ENCODE measurements around the gene HS6ST3.

HS6ST3 gene

DNA sequence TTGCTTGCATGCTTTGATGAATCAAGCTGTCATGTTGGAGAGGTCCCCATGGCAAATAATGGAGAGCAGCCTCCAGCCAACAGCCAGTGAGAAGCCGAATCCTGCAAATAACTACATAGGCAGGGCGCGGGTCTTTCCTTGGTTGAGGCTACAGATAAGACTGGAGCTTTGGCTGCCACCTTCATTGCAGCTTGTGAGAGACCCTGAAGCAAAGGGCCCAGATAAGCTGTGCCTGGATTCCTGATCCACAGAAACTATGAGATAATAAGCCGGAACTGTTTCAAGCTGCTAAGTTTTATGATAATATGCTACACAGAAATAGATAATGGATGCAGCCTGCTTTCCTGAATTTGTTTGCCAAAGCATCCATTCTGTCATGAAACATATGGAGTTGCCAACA, 257.0 kb downstream of the HS6ST3 start:
- H3K9me3 ChIP-seq (ENCODE audit: insufficient read depth, low read length): no peaks in the 10 kb centered on the region
- H3K27ac ChIP-seq (ENCODE audit: low read length): no peak overlapping the region
- H3K4me1 ChIP-seq (ENCODE audit: low read length): no peaks in the 10 kb centered on the region
- no peaks in the 10 kb centered on the region for H3K79me2 ChIP-seq (ENCODE audit: low read length)
- no peak overlapping the region for H3K4me3 ChIP-seq (ENCODE audit: low read length)
- no peak for TF ChIP-seq EZH2phosphoT487 (IDR thresholded peaks at IDR 0.05; ENCODE audit: low read depth)
- TF ChIP-seq, protein P1, sequence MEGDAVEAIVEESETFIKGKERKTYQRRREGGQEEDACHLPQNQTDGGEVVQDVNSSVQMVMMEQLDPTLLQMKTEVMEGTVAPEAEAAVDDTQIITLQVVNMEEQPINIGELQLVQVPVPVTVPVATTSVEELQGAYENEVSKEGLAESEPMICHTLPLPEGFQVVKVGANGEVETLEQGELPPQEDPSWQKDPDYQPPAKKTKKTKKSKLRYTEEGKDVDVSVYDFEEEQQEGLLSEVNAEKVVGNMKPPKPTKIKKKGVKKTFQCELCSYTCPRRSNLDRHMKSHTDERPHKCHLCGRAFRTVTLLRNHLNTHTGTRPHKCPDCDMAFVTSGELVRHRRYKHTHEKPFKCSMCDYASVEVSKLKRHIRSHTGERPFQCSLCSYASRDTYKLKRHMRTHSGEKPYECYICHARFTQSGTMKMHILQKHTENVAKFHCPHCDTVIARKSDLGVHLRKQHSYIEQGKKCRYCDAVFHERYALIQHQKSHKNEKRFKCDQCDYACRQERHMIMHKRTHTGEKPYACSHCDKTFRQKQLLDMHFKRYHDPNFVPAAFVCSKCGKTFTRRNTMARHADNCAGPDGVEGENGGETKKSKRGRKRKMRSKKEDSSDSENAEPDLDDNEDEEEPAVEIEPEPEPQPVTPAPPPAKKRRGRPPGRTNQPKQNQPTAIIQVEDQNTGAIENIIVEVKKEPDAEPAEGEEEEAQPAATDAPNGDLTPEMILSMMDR (IDR thresholded peaks at IDR 0.05; ENCODE audit: low read depth, low read length): no peak
- no peaks in the 10 kb centered on the region for H3K36me3 ChIP-seq (replicated peaks; ENCODE audit: low read depth, low read length)
- no peak overlapping the region for H3K4me2 ChIP-seq (ENCODE audit: low read length)
- no peak overlapping the region for H3K9ac ChIP-seq (ENCODE audit: low read length)
- H4K20me1 ChIP-seq (ENCODE audit: insufficient read depth, low read length): no peaks in the 10 kb centered on the region
- no peak overlapping the region for H2AFZ ChIP-seq (ENCODE audit: low read depth, low read length)
- no peaks in the 10 kb centered on the region for H3K27me3 ChIP-seq (ENCODE audit: low read depth, low read length)

DNA sequence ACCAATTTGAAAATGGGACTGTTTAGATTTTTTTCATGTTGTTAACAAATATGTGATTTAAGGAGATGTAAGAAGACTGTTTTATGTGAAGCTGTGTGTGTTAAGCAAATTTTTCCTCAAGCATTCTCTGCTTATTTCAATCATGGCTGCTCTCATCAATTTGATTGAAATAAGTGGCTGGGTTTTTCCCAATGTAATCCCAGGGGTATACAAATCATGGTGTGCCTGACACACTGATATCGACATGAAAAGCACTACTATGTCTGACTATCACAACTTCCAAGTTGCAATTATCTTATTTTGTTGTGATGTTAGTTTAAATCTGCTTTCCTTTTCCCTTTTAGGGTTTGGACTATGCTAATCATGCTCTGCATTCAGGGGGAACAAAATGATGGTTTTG, 283.7 kb downstream of the HS6ST3 start:
- Histone ChIP-seq H3K4me1 (ENCODE audit: low read length) (no peaks in the 10 kb centered on the region), H2AFZ (ENCODE audit: low read depth, low read length) (no peak overlapping the region), H3K36me3 (replicated peaks; ENCODE audit: low read depth, low read length) (no peaks in the 10 kb centered on the region), H3K9ac (ENCODE audit: low read length) (no peak overlapping the region), H3K79me2 (ENCODE audit: low read length) (no peaks in the 10 kb centered on the region), H3K4me3 (ENCODE audit: low read length) (no peak overlapping the region), H3K27ac (ENCODE audit: low read length) (no peak overlapping the region), H3K27me3 (ENCODE audit: low read depth, low read length) (no peaks in the 10 kb centered on the region), H3K4me2 (ENCODE audit: low read length) (no peak overlapping the region), H3K9me3 (ENCODE audit: insufficient read depth, low read length) (no peaks in the 10 kb centered on the region), H4K20me1 (ENCODE audit: insufficient read depth, low read length) (no peaks in the 10 kb centered on the region)
- TF ChIP-seq, protein P1 (IDR thresholded peaks at IDR 0.05; ENCODE audit: low read depth, low read length): no peak
- no peak for TF ChIP-seq EZH2phosphoT487 (IDR thresholded peaks at IDR 0.05; ENCODE audit: low read depth)

DNA sequence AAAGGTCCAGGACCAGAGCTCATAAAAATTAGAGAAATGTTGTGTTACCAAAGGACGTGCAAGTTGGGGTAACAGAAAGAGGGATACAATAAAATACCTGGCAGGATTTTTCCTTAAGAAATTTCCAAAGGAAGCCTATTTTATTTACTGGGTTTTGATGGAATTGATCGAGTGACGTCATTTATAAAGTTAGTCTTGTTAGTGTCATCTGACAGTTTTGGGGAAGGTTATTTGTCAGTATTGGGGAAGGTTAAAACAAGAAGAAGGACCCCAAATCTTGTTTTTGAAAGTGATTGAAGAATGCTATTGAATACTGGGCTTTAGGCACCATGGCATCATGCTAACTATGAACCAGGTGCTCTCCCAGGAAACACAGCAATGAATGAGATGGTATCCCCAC, 287.9 kb downstream of the HS6ST3 start:
- Histone ChIP-seq H3K27me3 (ENCODE audit: low read depth, low read length) (no peaks in the 10 kb centered on the region), H3K4me1 (ENCODE audit: low read length) (peaks cover 13% of the 10 kb centered on the region), H3K27ac (ENCODE audit: low read length) (no peak overlapping the region), H3K4me2 (ENCODE audit: low read length) (no peak overlapping the region), H2AFZ (ENCODE audit: low read depth, low read length) (no peak overlapping the region), H3K9ac (ENCODE audit: low read length) (no peak overlapping the region), H3K9me3 (ENCODE audit: insufficient read depth, low read length) (no peaks in the 10 kb centered on the region), H4K20me1 (ENCODE audit: insufficient read depth, low read length) (no peaks in the 10 kb centered on the region), H3K4me3 (ENCODE audit: low read length) (no peak overlapping the region), H3K79me2 (ENCODE audit: low read length) (no peaks in the 10 kb centered on the region), H3K36me3 (replicated peaks; ENCODE audit: low read depth, low read length) (no peaks in the 10 kb centered on the region)
- no peak for TF ChIP-seq EZH2phosphoT487 (IDR thresholded peaks at IDR 0.05; ENCODE audit: low read depth)
- TF ChIP-seq, protein P1 (IDR thresholded peaks at IDR 0.05; ENCODE audit: low read depth, low read length): no peak

DNA sequence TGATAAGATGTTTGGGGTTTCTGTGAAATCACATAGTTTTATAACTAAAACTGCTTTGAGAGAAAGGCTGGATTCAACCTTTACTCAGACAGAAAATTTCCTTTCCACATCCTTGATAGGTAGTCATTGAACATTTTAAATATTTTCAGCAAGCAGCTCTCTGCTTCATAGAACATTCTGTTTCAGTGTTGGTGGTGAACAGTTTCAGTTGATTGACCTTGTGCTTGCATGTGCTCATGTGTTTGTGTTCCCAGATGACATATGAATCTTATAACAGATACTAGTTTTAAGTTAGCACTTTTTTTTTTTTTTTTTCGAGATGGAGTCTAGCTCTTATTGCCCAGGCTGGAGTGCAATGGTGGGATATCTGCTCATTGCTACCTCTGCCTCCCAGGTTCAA, 290.1 kb downstream of the HS6ST3 start:
- TF ChIP-seq EZH2phosphoT487 (IDR thresholded peaks at IDR 0.05; ENCODE audit: low read depth): no peak
- TF ChIP-seq, protein P1 (IDR thresholded peaks at IDR 0.05; ENCODE audit: low read depth, low read length): no peak

More for the DNA sequence above, 290.1 kb downstream of the HS6ST3 start:
- no peak overlapping the region for H2AFZ ChIP-seq (ENCODE audit: low read depth, low read length)
- 0 out of 2 replicates have a peak overlapping the region, but pooled peaks have one; percentile 21 for H3K4me2 ChIP-seq (ENCODE audit: low read length)
- no peak overlapping the region for H3K4me3 ChIP-seq (ENCODE audit: low read length)
- H3K27ac ChIP-seq (ENCODE audit: low read length): no peak overlapping the region
- no peak overlapping the region for H3K9ac ChIP-seq (ENCODE audit: low read length)
- H4K20me1 ChIP-seq (ENCODE audit: insufficient read depth, low read length): no peaks in the 10 kb centered on the region
- no peaks in the 10 kb centered on the region for H3K79me2 ChIP-seq (ENCODE audit: low read length)
- no peaks in the 10 kb centered on the region for H3K27me3 ChIP-seq (ENCODE audit: low read depth, low read length)
- no peaks in the 10 kb centered on the region for H3K36me3 ChIP-seq (replicated peaks; ENCODE audit: low read depth, low read length)
- peaks cover 13% of the 10 kb centered on the region for H3K4me1 ChIP-seq (ENCODE audit: low read length)
- H3K9me3 ChIP-seq (ENCODE audit: insufficient read depth, low read length): no peaks in the 10 kb centered on the region

Data from OCI-LY3 (cell line).